Activated T-cell treated with anti-CD3 and anti-CD28 coated beads, Interleukin-2, amount 50 U/mL, for 72 hours (primary cell): Measurements from ENCODE around the gene ADPRM. TPM values are rescaled to one million over a fixed set of nuclear protein-coding genes. Genes with fewer than 3 reads are reported as not detected.

Experiments used
- ATAC-seq, 2 donors: fragments of 150-1000 bp; cut with Tn5 transposase; replicated peaks in 1 of 2; 2 replicates each; pipeline ENCODE4 v1.10.0; 2021; ENCODE audit warnings: moderate library complexity in 2 of 2, mild to moderate bottlenecking in 1 of 2
- DNase-seq, 2 donors: peaks; one replicate each; pipeline ENCODE4 v3.0.0; 2021 to 2022; ENCODE audit warnings: mixed read lengths in 1 of 2
- H3K27ac Mint-ChIP-seq: one replicate; pipeline ENCODE4 v1.8.0; 2022; ENCODE audit warnings: mild to moderate bottlenecking, moderate library complexity, mixed read lengths
- H3K27me3 Mint-ChIP-seq: one replicate; pipeline ENCODE4 v1.8.0; 2022; ENCODE audit warnings: low read depth, mixed read lengths
- H3K36me3 Mint-ChIP-seq, 2 donors: one replicate each; pipeline ENCODE4 v1.8.0; 2022; ENCODE audit warnings: mixed read lengths in 2 of 2, mild to moderate bottlenecking in 1 of 2; ENCODE audit not compliant: insufficient read depth in 2 of 2
- H3K4me1 Mint-ChIP-seq: one replicate; pipeline ENCODE4 v1.8.0; 2022; ENCODE audit warnings: low read depth, mixed read lengths
- H3K4me3 Mint-ChIP-seq, 2 donors: one replicate each; pipeline ENCODE4 v1.8.0; 2022; ENCODE audit warnings: mild to moderate bottlenecking in 2 of 2, mixed read lengths in 2 of 2, moderate library complexity in 2 of 2
- H3K9me3 Mint-ChIP-seq, 2 donors: one replicate each; pipeline ENCODE4 v1.8.0; 2022; ENCODE audit warnings: mixed read lengths in 2 of 2
- total RNA-seq, 2 donors: library from RNA; stranded (reverse); gene quantifications; one replicate each; pipeline ENCODE4 v1.2.3, GENCODE V29; 2022

The ADPRM gene, protein sequence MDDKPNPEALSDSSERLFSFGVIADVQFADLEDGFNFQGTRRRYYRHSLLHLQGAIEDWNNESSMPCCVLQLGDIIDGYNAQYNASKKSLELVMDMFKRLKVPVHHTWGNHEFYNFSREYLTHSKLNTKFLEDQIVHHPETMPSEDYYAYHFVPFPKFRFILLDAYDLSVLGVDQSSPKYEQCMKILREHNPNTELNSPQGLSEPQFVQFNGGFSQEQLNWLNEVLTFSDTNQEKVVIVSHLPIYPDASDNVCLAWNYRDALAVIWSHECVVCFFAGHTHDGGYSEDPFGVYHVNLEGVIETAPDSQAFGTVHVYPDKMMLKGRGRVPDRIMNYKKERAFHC
- 10 to 100 TPM; 22.6 to 28.7 TPM for total RNA-seq

DNA sequence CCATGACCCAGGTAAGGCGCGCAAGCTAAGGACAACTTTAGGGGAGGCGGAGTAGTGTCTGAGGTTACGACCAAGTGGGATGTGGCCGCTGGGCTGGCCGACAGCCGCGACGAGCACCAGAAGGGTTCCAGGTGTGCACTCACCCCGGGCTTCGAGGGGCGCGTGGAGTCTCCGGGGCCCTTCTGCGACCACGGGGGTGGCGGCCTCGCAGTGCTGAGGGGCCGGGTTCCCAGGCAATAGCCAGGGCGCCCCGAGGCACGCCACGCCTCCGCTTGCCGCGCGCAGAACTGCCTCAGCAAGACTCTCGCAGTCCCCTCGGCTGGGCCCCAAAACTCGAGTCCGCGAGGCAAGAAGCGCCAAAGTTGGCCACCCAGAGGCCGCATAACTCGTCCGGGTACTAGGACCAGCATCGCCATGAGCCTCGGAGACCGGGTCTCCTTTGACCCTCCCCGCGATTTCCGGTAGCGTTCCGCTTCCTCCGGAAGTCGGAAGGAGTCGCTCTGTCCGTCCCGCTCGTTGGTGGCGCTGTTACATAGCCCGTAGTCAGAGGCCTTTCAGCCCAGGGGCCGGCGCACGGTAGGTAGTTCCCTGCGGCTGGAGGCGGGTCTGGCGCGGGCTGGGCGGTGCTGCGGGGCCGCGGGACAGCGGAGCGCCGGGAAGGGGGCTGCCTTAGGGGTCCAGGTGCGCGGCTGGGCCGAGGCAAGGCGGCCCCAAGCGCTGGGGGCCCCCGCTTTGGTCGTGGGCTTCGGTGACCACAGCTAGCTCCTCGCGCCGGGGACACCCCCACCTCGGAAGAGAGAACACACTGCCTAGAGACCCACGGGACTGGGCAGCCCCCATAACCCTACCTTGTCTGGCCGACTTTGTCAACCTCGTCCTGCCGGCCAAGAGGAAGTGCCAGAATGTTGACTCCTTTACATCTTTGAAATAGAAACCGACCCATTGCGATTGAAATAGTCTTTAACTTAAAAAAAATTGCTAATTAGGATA, at the start of gene ADPRM, which contains the start of gene SCO1:
Gene ADPRM (plus strand): TSS at position 503 of the 990 bp plus-strand sequence. CDS start 7,333 bp downstream, outside the sequence.
Gene SCO1 (minus strand): TSS at position 442 of the 990 bp plus-strand sequence. CDS start 26 bp downstream, at position 416.
- Mint-ChIP-seq H3K9me3 (no peaks in the 10 kb centered on the region), H3K4me1 (peaks cover 61% of the 10 kb centered on the region)

DNA sequence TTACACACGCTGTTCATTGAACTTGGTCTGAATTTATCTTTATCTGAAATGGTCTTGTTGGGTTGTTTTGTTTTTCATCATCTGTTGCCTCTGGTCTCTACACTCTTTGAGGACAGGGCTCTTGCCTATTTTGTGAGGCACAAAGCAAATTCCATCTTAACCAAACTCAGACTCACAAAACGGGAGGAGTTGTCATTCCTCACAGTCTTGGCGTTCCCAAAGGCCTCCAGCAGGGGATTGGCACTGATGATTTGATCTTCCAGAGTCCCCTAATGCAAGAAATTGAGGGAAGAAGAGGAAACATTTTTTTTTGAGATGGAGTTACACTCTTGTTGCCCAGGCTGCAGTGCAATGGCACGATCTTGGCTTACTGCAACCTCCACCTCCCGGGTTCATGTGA, 49.0 kb upstream of the ADPRM start:
- no peaks in the 10 kb centered on the region for H3K36me3 Mint-ChIP-seq
- peaks cover 8% of the 10 kb centered on the region for H3K4me1 Mint-ChIP-seq
- ATAC-seq (no peak), DNase-seq (no peak)
- H3K27me3 Mint-ChIP-seq: no peaks in the 10 kb centered on the region
- no peaks in the 10 kb centered on the region for H3K9me3 Mint-ChIP-seq
- H3K4me3 Mint-ChIP-seq: no peak overlapping the region
- H3K27ac Mint-ChIP-seq: no peak overlapping the region

More for the DNA sequence above, at the start of gene ADPRM, which contains the start of gene SCO1:
- DNase-seq (peak; percentile 92 to 94), ATAC-seq (peak; percentile 98 to 99)
- H3K27me3 Mint-ChIP-seq: no peaks in the 10 kb centered on the region
- peaks cover 5 to 26% of the 10 kb centered on the region in 2 donors for H3K36me3 Mint-ChIP-seq
- H3K4me3 Mint-ChIP-seq: peak within 1 kb of the TSS; percentile 93 to 96
- peak within 1 kb of the TSS; percentile 99 for H3K27ac Mint-ChIP-seq

DNA sequence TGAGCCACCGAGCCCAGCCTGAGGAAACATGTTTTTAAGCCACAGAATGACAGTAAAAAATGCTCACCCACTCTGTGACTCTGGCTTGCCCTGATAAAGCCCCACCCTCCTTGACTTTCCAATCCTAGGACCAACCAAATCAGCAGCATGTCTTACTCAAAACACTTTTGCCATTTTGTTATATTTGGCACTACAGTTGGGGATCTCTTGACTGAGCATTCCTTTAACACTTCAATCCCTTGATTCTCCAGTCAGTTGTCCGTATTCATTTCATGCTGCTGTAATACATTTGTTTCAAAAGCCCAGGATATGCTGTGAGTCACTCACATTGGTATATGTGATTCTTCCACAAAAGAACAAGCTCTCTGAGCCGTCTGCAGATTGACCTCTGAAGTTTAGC, 48.4 kb upstream of the ADPRM start:
- Mint-ChIP-seq H3K4me1 (peaks cover 14% of the 10 kb centered on the region), H3K36me3 (no peaks in the 10 kb centered on the region), H3K9me3 (no peaks in the 10 kb centered on the region), H3K27me3 (no peaks in the 10 kb centered on the region), H3K4me3 (no peak overlapping the region), H3K27ac (no peak overlapping the region)
- ATAC-seq (no peak), DNase-seq (no peak)

GRCh38 chr17:10649602-10650001, 47.8 kb upstream of the ADPRM start:
- no peak for DNase-seq
- no peaks in the 10 kb centered on the region for H3K27me3 Mint-ChIP-seq
- H3K4me3 Mint-ChIP-seq: no peak overlapping the region
- peaks cover 14% of the 10 kb centered on the region for H3K4me1 Mint-ChIP-seq
- no peak for ATAC-seq
- H3K27ac Mint-ChIP-seq: no peak overlapping the region
- no peaks in the 10 kb centered on the region for H3K9me3 Mint-ChIP-seq
- no peaks in the 10 kb centered on the region for H3K36me3 Mint-ChIP-seq

- no peak for ATAC-seq
- Mint-ChIP-seq H3K27ac (no peak overlapping the region), H3K36me3 (no peaks in the 10 kb centered on the region), H3K27me3 (no peaks in the 10 kb centered on the region), H3K4me1 (peaks cover 14% of the 10 kb centered on the region), H3K4me3 (no peak overlapping the region), H3K9me3 (no peaks in the 10 kb centered on the region)
- DNase-seq: no peak
Observed at GRCh38 chr17:10651927-10652326, 45.5 kb upstream of the ADPRM start.

GRCh38 chr17:10652984-10653659, 44.3 kb upstream of the ADPRM start:
- ATAC-seq (peak; percentile 87 to 89), DNase-seq (peak; percentile 31 to 32)
- Mint-ChIP-seq H3K27me3 (no peaks in the 10 kb centered on the region), H3K4me3 (peak overlapping the region in 1 of 2 donors; percentile 40), H3K9me3 (no peaks in the 10 kb centered on the region), H3K4me1 (peaks cover 14% of the 10 kb centered on the region), H3K36me3 (no peaks in the 10 kb centered on the region), H3K27ac (no peak overlapping the region)

GRCh38 chr17:10653987-10654386, 43.4 kb upstream of the ADPRM start:
- Mint-ChIP-seq H3K9me3 (no peaks in the 10 kb centered on the region), H3K36me3 (no peaks in the 10 kb centered on the region), H3K27ac (peak overlapping the region; percentile 15), H3K4me1 (peaks cover 14% of the 10 kb centered on the region), H3K4me3 (peak overlapping the region in 1 of 2 donors; percentile 20), H3K27me3 (no peaks in the 10 kb centered on the region)
- DNase-seq: no peak
- ATAC-seq: no peak

DNA sequence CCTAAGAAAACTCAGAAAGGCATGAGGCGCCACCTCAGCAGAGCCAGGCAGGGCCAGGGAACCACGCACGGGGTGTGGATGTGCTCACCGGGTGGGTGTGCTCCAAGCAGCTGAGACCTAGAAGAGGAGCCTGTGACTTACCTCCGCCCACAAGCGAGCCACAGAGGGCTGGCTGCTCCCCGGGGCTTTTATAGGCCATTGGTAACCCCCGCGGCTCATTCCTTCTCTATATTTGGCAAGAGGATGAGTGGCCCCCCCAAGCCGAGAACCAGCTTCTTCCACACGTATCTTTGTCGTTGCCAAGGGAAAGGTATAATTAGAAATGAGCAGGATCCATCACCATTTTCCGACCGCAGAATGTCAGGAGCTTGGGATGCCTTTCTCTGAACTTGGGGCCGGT, 40.2 kb upstream of the ADPRM start, which contains the start of gene MYH3:
Gene MYH3 (minus strand): TSS at position 162 of the 400 bp plus-strand sequence. CDS start 2,245 bp downstream, outside the sequence.
- peaks cover 0 to 3% of the 10 kb centered on the region in 2 donors for H3K36me3 Mint-ChIP-seq
- H3K4me1 Mint-ChIP-seq: peaks cover 14% of the 10 kb centered on the region
- H3K9me3 Mint-ChIP-seq: no peaks in the 10 kb centered on the region
- ATAC-seq: no peak
- H3K4me3 Mint-ChIP-seq: no peak within 1 kb of the TSS
- H3K27ac Mint-ChIP-seq: no peak within 1 kb of the TSS
- no peaks in the 10 kb centered on the region for H3K27me3 Mint-ChIP-seq
- DNase-seq: no peak

GRCh38 chr17:10657879-10658278, 39.5 kb upstream of the ADPRM start:
- peaks cover 11% of the 10 kb centered on the region for H3K4me1 Mint-ChIP-seq
- no peak overlapping the region for H3K27ac Mint-ChIP-seq
- no peak overlapping the region for H3K4me3 Mint-ChIP-seq
- H3K27me3 Mint-ChIP-seq: no peaks in the 10 kb centered on the region
- DNase-seq (no peak), ATAC-seq (no peak)
- peaks cover 0 to 3% of the 10 kb centered on the region in 2 donors for H3K36me3 Mint-ChIP-seq
- no peaks in the 10 kb centered on the region for H3K9me3 Mint-ChIP-seq

DNA sequence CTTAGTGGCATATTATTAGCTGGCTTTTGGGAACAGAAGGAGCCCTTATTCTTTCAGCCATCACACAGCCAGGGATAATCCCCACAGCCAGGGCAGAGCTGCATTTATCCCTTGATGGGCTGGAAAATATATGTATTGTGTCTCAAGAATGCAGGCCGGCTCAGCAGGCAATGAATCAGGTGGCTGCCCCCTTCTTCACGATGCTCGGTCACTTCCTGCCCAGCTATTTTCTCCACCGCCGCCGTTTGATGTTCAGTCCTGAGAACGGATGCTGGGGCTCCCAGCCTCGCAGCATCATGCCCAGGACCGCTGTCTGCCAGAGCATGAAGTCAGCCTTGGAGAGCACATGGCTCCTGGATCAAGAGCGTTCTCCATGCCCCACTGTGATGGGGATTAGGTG, 36.0 kb upstream of the ADPRM start:
- DNase-seq (no peak), ATAC-seq (no peak)
- Mint-ChIP-seq H3K27me3 (no peaks in the 10 kb centered on the region), H3K27ac (no peak overlapping the region), H3K9me3 (no peaks in the 10 kb centered on the region), H3K4me3 (no peak overlapping the region), H3K4me1 (no peaks in the 10 kb centered on the region), H3K36me3 (peaks cover 0 to 3% of the 10 kb centered on the region in 2 donors)

DNA sequence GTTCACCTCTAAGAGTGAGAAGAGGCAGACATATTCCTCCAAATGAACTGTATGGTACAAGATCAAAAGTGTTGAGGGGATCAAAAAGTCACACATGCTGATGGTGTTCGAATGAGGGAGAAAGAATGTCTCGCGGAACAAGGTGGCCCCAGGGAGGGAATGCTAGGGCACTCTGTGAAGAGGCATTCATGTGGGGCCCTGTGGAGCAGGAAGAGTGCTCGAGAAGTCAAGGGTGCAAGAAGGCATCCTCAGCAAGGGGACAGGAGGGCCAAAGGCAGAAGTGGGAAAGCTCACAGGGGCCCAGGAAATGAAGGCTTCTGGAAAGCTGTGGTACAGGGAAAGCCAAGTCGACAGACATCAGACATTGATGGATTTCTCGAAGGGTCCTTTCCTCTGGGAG, 34.2 kb upstream of the ADPRM start:
- Mint-ChIP-seq H3K36me3 (peaks cover 0 to 3% of the 10 kb centered on the region in 2 donors), H3K27ac (no peak overlapping the region), H3K27me3 (no peaks in the 10 kb centered on the region)

GRCh38 chr17:10664571-10664970, 32.8 kb upstream of the ADPRM start:
- Mint-ChIP-seq H3K27ac (no peak overlapping the region), H3K27me3 (no peaks in the 10 kb centered on the region), H3K4me1 (no peaks in the 10 kb centered on the region), H3K4me3 (no peak overlapping the region), H3K9me3 (no peaks in the 10 kb centered on the region), H3K36me3 (no peaks in the 10 kb centered on the region)
- ATAC-seq: no peak
- no peak for DNase-seq

More for the DNA sequence above, 34.2 kb upstream of the ADPRM start:
- Mint-ChIP-seq H3K4me1 (no peaks in the 10 kb centered on the region), H3K4me3 (no peak overlapping the region), H3K9me3 (no peaks in the 10 kb centered on the region)
- ATAC-seq: no peak
- no peak for DNase-seq
